GM19324 (cell line): ENCODE results near the gene PEX11A.

ENCODE experiments used
- ATAC-seq: cut with Tn5 transposase; IDR thresholded peaks from one replicate; pipeline ENCODE4 v1.9.1; 2021; ENCODE audit warnings: mild to moderate bottlenecking, moderate library complexity; ENCODE audit not compliant: unreplicated experiment, low FRiP score

PEX11A gene

GRCh38 chr15:89657686-89658200 lies 32.8 kb downstream of the PEX11A start:
- ATAC-seq = no peak

GRCh38 chr15:89656116-89656815 lies 34.3 kb downstream of the PEX11A start:
- no peak for ATAC-seq

GRCh38 chr15:89654847-89655805 lies 35.4 kb downstream of the PEX11A start, which contains the start of gene KIF7:
Gene KIF7, minus strand, starts transcription at chr15:89655467. Its CDS starts 2,537 bp downstream, at chr15:89652930.
- ATAC-seq = peak; percentile 65

DNA sequence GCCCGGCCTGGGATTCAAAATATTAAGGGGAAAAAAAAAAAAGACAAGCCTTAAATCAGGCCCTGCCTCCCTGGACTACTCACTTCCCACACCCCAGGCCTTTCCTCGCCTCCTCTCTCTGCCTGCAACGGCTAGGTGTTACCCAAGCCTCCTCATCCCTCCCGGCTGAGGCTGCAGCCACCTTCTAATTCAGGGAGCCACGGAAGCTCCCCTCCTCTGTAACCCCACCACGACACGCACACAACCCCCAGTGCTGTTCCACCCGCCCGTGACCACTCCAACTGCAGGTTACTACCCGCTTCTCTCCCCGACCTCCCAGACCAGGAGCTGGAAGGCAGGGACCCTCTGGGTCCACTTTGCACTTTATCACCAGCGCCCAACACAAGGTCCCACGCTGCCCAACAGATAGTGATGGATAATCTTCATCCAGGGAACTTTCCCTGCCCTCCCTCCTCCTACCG lies 36.2 kb downstream of the PEX11A start:
- ATAC-seq = no peak

DNA sequence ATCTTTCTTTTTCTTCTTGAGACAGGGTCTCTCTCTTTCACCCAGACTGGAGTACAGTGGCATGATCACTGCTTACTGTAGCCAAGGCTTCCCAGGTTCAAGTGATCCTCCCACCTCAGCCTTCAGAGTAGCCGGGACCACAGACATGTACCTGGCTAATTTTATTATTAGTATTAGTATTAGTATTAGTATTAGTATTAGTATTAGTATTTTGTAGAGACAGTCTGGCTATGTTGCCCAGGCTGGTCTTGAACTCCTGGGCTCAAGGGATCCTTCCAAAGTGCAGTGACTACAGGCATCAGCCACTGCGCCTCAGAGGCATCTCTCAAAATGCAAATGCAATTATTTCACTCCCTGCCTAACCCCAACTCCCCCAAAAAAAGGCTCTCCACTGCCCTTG lies 37.0 kb downstream of the PEX11A start:
- ATAC-seq = no peak

- ATAC-seq = no peak
Observed at GRCh38 chr15:89652666-89653065, 37.9 kb downstream of the PEX11A start.

- no peak for ATAC-seq
Observed at GRCh38 chr15:89652131-89652530, 38.4 kb downstream of the PEX11A start.

- no peak for ATAC-seq
Observed at GRCh38 chr15:89649716-89650115, 40.8 kb downstream of the PEX11A start.

DNA sequence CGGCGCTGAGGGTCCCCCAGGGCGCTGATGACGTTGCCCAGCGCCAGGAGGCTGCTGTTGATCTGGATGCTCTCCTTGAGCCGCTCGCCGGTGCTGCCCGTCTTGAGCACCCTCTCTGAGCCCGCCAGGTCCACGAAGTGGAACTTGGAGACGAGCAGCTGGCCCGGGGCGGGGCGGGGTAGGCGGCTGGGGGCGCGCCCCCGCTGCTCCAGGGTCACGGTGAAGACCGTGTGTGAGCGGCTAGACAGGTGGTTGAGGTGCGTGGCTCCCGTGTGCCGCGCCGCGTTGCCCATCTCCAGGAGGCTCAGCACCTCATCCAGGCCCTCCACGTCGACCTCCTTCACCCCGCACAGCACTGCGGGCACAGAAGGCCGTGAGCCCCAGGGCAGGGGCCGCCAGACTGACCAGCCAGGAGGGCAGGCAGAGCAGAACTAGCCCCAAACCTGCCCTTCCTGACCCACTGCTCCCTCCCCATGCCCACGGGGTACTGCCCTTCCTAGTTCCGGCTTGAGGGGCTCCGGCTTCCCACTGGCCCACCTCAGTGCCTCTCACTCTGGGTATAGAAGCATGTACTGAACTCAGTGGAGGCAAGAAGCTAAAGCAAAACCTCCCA lies 41.4 kb downstream of the PEX11A start:
- no peak for ATAC-seq

- no peak for ATAC-seq
Observed at GRCh38 chr15:89648106-89649012, 42.2 kb downstream of the PEX11A start.

- ATAC-seq = no peak
Observed at GRCh38 chr15:89647191-89647851, 43.2 kb downstream of the PEX11A start.

DNA sequence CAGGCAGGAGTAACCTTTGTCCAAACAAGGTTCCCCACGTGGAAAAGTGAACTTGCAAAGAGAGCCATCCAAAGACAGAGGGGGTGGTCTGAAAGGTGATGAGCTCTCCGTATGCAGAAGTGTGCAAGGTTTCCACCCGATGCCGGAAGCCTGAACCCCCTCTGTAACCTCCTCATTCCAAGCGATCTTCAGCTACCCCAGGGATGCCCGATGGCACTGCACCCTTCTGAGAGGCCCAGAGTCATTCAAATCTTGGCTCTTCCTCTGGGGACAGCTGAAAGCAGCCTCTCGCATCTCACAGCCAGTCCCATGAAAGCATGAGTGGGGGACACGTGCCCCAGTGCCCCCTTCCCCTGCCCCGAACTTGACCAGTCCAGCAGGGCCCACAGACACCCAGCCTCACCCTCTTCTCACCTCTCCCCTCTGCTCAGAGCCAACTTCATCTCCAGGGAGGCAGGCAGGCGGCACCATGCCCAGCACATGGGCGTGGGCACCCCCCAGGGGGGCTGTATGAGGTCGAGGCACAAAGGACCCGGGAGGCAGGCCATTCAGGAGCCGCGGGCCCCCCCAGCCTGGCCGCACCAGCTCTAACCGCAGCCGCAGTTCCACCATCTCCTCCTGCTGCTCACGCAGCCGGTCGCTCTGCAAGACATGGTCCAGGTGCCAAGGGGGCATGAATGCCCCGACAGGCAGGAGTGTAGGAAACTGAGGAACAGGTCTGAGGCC lies 44.0 kb downstream of the PEX11A start:
- no peak for ATAC-seq

DNA sequence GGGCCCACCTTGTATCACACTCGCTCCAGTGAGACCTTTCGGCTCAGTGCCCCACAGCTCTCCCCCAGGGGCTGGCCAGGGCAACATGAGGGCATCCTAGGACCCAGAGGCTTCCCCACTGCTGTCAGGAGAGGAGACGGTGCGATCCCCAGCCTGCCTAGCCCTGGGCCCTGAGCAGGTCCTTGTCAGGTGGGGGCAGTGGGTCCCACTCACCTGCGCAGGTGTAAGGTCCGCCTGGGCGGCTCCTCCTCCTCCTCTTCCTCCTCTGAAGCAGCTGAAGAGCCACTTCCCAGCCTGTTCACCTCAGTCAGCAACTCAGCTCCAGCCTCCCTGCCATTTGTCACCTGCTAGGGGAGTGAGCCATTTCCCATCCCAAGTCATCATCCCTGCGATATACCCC lies 44.9 kb downstream of the PEX11A start:
- no peak for ATAC-seq

DNA sequence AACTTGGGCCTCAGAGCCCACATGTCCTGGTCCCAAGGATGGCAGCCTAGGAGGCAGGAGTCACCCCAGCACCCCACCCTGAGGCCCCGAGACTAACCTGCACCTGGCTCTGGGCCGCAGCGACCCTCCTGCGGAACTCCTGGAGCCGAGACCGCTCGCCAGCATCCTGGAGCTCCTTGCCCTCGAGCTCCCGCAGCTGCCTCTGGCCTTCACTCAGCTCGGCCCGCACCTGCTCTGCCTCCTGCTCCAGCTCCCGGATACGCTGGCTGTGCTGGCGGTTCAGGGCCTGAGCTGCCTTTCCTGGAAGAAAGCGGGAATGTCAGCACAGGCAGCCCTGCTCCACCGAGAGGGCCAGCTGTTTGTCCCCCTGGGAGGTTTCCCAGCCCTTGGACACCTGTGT lies 48.4 kb downstream of the PEX11A start:
- ATAC-seq = no peak

- ATAC-seq = no peak
Observed at GRCh38 chr15:89641053-89641452, 49.5 kb downstream of the PEX11A start.

DNA sequence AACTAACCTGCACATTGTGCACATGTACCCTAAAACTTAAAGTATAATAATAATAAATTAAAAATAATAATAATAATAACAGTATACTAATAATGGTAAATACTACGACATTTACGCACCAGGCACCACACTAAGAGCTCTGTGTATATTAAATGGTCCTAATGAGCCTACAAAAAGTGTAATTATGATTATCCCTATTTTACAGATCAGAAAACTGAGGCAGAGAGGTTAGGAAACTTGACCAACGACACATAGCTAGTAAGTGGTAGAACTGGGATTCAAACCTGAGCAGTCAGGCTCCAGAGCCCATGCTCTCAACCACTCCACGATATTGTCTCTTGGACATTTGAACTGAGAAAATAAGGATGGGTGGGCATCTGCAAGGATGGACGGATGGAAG lies 50.3 kb downstream of the PEX11A start:
- ATAC-seq = no peak

GRCh38 chr15:89633585-89633984 lies 57.0 kb downstream of the PEX11A start:
- no peak for ATAC-seq

- no peak for ATAC-seq
Observed at GRCh38 chr15:89632563-89633430, 57.8 kb downstream of the PEX11A start.
